Activated CD8-positive, alpha-beta memory T cell treated with anti-CD3 and anti-CD28 coated beads, Interleukin-2, amount 50 U/mL, for 4 hours (primary cell): ENCODE data around the gene LZTR1.
"Not testable (repeated sequence)": the region's sequence is repeated elsewhere in the genome, so short reads cannot be mapped to it uniquely, and the experiment has no call there.

Source experiments
- DNase-seq: peaks from one replicate; pipeline ENCODE4 v3.0.0-alpha.2; 2020

Gene LZTR1

GRCh38 chr22:20966883-20967696 lies 15.0 kb upstream of the LZTR1 start, which contains the start of gene AIFM3:
TSS of gene AIFM3 (plus strand) at chr22:20967255. CDS start at chr22:20967945, 690 bp downstream.
- no peak for DNase-seq

DNA sequence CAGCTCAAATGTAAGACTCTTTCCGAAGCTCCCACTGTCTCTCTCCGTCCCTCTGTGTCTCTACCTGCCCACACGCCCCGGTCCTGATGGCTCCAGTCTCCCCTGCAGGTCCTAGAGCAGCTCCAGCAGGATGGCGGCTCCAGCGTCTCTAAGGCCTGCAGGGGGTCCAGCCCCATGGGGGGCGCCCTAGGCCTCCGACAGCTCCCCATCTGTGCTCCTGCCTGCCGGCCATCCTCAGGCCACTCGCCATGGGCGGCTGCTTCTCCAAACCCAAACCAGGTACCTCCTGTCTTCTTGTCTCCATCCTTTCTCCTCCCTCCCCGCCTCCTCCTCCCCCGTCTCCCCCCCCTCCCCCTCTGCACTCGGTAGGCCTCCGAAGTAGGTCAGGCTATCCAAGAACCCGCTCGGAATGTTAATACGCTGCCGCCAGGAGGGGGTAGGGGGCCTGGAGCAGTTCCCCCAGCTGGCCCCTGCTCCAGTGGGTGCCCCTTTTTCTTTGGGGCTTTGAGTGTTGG lies 14.3 kb upstream of the LZTR1 start:
- no peak for DNase-seq

DNA sequence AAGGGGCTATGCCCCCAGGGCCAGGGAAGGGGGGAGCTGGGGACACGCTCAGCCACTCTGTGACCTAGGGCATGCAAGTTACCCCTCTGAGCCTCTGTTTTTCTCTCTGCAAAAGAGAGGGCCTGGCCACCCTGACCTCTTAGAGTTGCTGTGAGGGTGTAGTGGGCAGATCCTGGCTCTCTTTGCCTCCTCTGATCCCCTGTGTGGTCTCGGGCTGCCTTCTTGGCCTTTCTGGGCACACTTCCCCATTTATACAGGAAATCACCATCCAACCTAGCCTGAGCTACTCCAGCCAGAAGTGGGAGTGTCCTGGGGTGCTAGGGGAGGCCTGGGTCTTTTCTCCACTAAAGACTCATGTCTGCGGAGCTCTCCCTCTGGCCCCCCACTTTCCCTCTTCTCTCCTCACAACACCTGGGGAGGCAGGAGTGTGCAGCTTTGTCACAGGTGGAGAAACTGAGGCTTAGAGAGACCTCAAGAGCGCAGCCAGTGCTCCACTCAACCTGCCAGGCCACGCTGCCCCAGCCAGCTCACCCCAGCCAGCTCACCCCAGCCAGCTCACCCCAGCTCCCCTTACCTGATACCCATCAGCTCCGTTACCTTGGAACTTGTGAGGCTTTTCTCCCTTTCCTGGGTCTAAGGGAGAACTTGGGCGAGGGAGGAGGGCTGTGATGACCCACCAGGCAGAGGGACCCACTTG lies 13.7 kb upstream of the LZTR1 start:
- no peak for DNase-seq

- DNase-seq, result no peak
Observed at GRCh38 chr22:20970939-20971657, 11.0 kb upstream of the LZTR1 start.

GRCh38 chr22:20972014-20972694 lies 9.9 kb upstream of the LZTR1 start:
- DNase-seq, result not testable (repeated sequence)

GRCh38 chr22:20972933-20973577 lies 9.0 kb upstream of the LZTR1 start:
- DNase-seq, result no peak

DNA sequence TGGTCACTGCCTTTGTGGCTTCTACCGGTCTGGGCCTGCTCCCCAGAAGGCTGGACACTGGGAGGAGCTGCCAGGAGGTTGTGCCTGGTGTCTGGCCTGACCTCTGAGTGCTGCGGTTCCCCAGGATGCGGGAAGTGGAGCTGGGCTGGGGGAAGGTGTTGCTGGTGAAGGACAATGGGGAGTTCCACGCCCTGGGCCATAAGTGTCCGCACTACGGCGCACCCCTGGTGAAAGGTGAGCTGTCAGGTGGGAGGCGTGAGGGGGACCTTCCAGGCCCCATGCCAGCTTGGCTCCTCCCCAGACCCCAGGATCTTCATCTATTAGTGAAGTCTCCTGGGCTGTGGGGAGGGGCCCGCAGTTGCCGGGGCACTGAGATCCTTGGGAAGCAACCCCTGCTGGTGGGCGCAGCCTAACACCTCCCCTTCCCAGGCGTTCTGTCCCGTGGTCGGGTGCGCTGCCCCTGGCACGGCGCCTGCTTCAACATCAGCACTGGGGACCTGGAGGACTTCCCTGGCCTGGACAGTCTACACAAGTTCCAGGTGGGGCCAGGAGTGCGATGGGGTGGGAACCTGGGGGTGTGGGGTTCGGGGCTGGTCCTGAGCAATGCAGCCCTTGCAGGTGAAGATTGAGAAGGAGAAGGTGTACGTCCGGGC lies 8.3 kb upstream of the LZTR1 start:
- DNase-seq, result no peak

DNA sequence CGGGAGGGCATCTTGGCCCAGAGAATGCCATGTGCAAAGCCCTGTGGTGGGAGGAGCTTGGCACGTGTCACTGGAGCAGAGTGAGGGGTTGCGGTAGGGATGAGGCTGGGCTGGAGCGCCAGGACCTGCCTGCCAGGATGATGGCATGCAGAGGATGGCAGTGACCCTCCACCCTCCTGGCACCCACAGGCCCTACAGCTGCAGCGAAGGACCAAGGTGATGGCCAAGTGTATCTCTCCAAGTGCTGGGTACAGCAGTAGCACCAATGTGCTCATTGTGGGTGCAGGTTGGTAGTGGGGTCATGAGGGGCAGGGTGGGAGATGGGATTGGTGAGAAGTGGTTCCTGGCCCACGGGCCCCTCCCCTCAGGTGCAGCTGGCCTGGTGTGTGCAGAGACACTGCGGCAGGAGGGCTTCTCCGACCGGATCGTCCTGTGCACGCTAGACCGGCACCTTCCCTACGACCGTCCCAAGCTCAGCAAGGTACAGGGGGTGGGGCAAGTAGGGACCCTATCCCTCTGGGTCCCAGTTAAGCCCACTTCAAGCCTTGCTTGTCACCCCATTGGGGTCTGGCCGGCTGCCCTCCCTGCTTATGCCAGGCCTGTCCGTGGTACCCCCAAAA lies 7.7 kb upstream of the LZTR1 start:
- DNase-seq, result no peak

- no peak for DNase-seq
Observed at GRCh38 chr22:20975541-20976290, 6.4 kb upstream of the LZTR1 start.

DNA sequence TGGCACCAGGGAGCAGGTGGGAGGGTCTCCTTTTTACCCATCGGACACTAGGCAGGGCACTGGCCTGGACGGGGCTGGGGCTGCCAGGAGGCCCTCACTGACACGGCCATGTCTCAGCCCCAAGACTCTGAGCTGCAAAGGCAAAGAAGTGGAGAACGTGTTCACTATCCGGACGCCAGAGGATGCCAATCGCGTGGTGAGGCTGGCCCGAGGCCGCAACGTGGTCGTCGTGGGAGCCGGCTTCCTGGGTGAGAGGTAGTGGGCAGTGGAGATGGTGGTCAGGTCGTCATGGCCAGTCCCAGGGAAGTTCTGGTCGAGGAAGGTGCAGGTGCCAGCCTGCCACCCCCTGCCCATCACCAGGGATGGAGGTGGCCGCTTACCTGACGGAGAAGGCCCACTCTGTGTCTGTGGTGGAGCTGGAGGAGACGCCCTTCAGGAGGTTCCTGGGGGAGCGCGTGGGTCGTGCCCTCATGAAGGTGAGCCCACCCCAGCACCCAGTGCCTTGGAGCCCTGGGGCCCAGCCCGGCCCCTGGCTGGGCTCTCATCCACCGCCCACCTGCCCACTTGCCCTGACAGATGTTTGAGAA lies 5.7 kb upstream of the LZTR1 start:
- DNase-seq, result no peak

GRCh38 chr22:20977019-20977418 lies 5.1 kb upstream of the LZTR1 start:
- no peak for DNase-seq

GRCh38 chr22:20977516-20978170 lies 4.5 kb upstream of the LZTR1 start:
- DNase-seq, result no peak

- DNase-seq, result no peak
Observed at GRCh38 chr22:20978419-20978818, 3.7 kb upstream of the LZTR1 start.

GRCh38 chr22:20979243-20979809 lies 2.8 kb upstream of the LZTR1 start:
- peak; percentile 56 for DNase-seq

DNA sequence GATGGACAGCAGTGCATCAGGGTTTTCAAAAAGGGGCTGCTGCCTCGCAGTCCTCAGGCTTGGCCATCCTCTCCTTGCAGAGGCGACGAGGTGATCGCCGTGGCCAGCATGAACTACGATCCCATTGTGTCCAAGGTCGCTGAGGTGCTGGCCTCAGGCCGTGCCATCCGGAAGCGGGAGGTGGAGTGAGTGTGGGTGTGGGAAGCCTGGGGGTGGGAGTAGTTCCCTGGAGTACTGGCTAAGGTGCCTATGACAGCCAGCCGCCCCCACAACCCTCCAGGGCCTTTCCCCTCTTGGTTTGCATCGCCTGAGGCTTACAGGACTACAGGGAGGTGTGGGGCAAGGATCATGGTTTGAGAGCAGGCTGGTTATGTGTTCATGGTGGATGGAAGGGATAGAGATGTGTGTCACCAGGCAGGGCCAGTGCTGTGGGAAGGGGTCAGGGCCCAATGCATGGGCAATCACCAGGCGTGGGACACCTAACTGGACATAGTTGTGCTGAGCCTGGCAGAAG lies 2.1 kb upstream of the LZTR1 start:
- DNase-seq, result no peak

GRCh38 chr22:20980523-20980922 lies 1.6 kb upstream of the LZTR1 start:
- no peak for DNase-seq

- no peak for DNase-seq
Observed at GRCh38 chr22:20980938-20981722, 967 bp upstream of the LZTR1 start.

GRCh38 chr22:20982563-20982882 lies 426 bp downstream of the LZTR1 start:
- no peak for DNase-seq
